T-helper 17 cell (primary cell): ENCODE data around the gene EPN1. TPM values are rescaled to one million over a fixed set of nuclear protein-coding genes. Genes with fewer than 3 reads are reported as not detected.

Source experiments
- ATAC-seq: fragments of 150-1000 bp; cut with Tn5 transposase; 2 replicates; pipeline ENCODE4 v1.10.0; 2021; ENCODE audit warnings: mild to moderate bottlenecking, moderate library complexity
- DNase-seq, 3 donors: peaks; one replicate each; pipeline versions ENCODE4 v3.0.0 to v3.0.0-alpha.2; 2020 to 2021
- H3K9me3 ChIP-seq: one replicate; pipeline ENCODE4 v1.7.0; 2013; ENCODE audit warnings: low read length, mild to moderate bottlenecking; ENCODE audit not compliant: control insufficient read depth, poor library complexity, severe bottlenecking
- H3K27ac Mint-ChIP-seq: one replicate; pipeline ENCODE4 v1.8.0; 2022; ENCODE audit warnings: mild to moderate bottlenecking, moderate library complexity, mixed read lengths
- H3K27me3 Mint-ChIP-seq: one replicate; pipeline ENCODE4 v1.8.0; 2022; ENCODE audit warnings: mixed read lengths
- H3K36me3 Mint-ChIP-seq: one replicate; pipeline ENCODE4 v1.8.0; 2022; ENCODE audit warnings: low read depth, mixed read lengths
- H3K4me1 Mint-ChIP-seq: one replicate; pipeline ENCODE4 v1.8.0; 2022; ENCODE audit warnings: mild to moderate bottlenecking, mixed read lengths
- H3K4me3 Mint-ChIP-seq: one replicate; pipeline ENCODE4 v1.8.0; 2022; ENCODE audit warnings: mild to moderate bottlenecking, moderate library complexity, mixed read lengths
- total RNA-seq, 4 donors: library from RNA in 2 of 4; stranded (reverse) in 2 of 4; gene quantifications; one replicate each; pipeline ENCODE4 v1.2.3 and lab custom pipeline; 2022 to 2026

The EPN1 gene
- total RNA-seq (10 to 100 TPM; 42.5 to 44.1 TPM), total RNA-seq (lab: John Stamatoyannopoulos, UW) (31.8 reads per million in 2 donors)

DNA sequence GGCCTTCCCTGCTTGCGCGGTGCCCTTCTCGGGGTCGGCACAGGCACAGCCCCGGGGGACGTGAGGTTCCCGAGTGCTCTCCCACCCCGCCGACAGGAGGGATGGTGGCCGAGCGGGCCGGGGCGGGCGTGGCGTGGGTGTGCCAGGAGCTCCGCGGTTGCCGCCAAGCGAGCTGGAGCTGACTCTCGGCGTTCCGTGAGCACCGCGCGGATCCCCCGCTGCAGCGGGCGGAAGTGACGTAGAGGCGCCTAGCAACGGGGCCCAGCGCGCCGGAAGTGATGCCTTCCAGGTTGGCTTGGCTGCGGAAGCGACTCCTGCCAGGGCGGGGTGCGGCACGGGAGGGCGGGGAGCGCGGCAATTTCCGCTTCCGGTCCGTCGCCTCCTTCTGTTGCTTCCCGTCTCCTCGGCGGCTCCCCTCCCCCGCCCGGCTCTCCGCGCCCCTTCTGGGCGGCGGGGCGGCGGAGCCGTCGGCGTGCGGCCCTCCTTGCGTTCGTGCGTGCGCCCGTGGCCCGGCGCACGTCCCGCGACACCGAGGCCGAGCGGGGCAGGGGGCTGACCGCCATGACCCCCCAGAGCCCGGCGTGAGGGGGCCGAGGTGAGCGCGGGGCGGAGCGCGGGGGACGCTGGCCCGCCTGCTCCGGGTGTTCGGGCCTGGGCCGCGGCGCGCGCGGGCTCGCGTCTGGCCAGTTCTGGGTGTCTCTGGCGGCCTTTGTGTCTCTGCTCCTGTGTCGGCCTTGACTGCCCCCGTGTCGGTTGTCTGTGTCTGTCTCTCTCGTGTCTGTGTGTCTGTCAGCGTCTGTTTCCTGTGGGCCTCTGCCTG is at the start of gene EPN1:
Gene EPN1 (plus strand): TSS at position 386 of the 820 bp plus-strand sequence. CDS start 3,402 bp downstream, outside the sequence.
- Mint-ChIP-seq H3K4me3 (peak within 1 kb of the TSS; percentile 100), H3K4me1 (peaks cover 48% of the 10 kb centered on the region), H3K36me3 (peaks cover 7% of the 10 kb centered on the region), H3K27ac (peak within 1 kb of the TSS; percentile 99), H3K27me3 (no peaks in the 10 kb centered on the region)
- peak; percentile 95 to 98 (median 97) for DNase-seq
- H3K9me3 ChIP-seq, result no peaks in the 10 kb centered on the region
- peak; percentile 90 for ATAC-seq

DNA sequence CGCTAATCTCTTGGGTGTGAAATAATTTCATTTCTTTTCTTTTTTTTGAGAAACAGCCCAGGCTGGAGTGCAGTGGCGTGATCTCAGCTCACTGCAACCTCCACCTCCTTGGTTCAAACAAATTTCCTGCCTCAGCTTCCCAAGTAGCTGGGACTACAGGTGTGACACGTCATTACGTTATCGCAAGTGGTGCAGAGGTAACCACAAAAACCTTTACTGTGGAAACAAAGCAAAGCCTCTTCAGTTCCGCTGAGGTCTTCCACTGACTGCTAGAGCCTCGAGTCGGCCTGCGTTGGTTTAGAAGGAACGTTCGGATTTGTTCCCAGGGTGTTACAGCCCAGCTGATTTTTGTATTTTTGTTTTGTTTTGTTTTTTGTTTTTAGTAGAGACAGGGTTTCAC is 48.7 kb upstream of the EPN1 start:
- Mint-ChIP-seq H3K27ac (peak overlapping the region; percentile 94), H3K4me1 (peaks cover 26% of the 10 kb centered on the region), H3K27me3 (no peaks in the 10 kb centered on the region), H3K36me3 (no peaks in the 10 kb centered on the region), H3K4me3 (peak overlapping the region; percentile 69)
- H3K9me3 ChIP-seq, result no peaks in the 10 kb centered on the region
- DNase-seq (peak in 1 of 3 donors; percentile 48), ATAC-seq (peak; percentile 73)

DNA sequence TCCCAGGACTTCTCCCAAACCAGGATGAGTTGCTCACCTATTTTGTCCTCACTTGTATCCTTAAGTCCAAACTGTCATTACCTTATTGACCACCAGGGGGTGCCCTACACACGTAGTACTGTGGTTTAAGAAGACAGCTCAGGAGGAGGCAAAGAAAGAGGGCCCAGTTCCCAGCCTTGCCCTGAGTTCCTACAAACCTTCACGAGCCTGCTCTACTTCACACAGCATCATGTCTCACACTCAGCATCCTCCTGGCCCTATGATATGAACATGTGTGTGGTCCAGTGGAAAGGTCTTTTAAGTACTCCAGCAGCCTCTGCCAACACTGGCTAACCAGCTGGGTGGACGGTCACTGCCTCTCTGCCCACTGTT is 42.6 kb upstream of the EPN1 start:
- no peaks in the 10 kb centered on the region for H3K9me3 ChIP-seq
- H3K4me3 Mint-ChIP-seq, result peak overlapping the region; percentile 61
- ATAC-seq (peak; percentile 58), DNase-seq (peak; percentile 59 to 88 (median 66))
- H3K36me3 Mint-ChIP-seq, result peaks cover 15% of the 10 kb centered on the region
- H3K4me1 Mint-ChIP-seq, result peaks cover 44% of the 10 kb centered on the region
- peak overlapping the region; percentile 91 for H3K27ac Mint-ChIP-seq
- H3K27me3 Mint-ChIP-seq, result no peaks in the 10 kb centered on the region

DNA sequence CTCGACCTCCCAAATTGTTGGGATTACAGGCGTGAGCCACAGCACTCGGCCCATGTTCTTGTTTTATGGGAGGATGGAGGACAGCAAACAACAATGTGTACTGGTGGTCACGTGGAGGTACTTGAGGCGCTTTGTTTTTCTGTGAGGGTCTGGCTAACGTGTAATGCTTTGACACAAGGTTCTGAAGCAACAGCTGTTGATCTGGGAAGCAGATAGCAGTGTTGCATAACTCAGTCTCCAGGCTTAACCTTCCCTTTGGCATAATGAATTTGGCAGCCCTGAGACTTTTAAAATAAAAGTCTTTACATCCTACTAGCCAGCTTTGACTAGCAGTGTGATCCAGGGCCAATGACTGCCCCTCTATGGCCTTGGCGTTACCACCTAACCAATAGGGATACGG is 41.2 kb upstream of the EPN1 start:
- Mint-ChIP-seq H3K36me3 (peaks cover 15% of the 10 kb centered on the region), H3K4me3 (no peak overlapping the region), H3K4me1 (peaks cover 44% of the 10 kb centered on the region), H3K27me3 (no peaks in the 10 kb centered on the region), H3K27ac (peak overlapping the region; percentile 100)
- ATAC-seq, result no peak
- no peak for DNase-seq
- H3K9me3 ChIP-seq, result no peaks in the 10 kb centered on the region

DNA sequence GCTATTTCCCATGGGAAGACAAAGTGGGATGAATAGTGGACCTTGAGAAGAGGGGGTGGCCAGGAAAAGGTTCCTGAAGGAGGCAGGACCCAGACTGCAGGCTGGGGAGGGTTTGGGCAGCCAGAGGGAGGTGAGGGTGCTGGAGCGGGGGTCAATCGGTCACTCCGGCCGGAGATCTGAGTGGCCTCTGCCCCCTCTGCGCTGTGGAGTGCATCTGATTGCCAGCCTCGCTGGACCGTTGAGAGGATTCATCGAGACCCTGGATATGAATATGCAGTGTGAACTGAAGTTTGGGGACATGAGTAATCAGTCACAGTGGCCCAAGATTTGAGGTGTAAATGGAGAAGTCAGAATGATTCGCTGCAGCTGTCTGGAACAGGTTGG is 39.7 kb upstream of the EPN1 start:
- Mint-ChIP-seq H3K4me1 (peaks cover 52% of the 10 kb centered on the region), H3K27ac (peak overlapping the region; percentile 100), H3K4me3 (peak overlapping the region; percentile 100), H3K36me3 (peaks cover 15% of the 10 kb centered on the region), H3K27me3 (no peaks in the 10 kb centered on the region)
- no peak for DNase-seq
- ATAC-seq, result no peak
- H3K9me3 ChIP-seq, result no peaks in the 10 kb centered on the region

DNA sequence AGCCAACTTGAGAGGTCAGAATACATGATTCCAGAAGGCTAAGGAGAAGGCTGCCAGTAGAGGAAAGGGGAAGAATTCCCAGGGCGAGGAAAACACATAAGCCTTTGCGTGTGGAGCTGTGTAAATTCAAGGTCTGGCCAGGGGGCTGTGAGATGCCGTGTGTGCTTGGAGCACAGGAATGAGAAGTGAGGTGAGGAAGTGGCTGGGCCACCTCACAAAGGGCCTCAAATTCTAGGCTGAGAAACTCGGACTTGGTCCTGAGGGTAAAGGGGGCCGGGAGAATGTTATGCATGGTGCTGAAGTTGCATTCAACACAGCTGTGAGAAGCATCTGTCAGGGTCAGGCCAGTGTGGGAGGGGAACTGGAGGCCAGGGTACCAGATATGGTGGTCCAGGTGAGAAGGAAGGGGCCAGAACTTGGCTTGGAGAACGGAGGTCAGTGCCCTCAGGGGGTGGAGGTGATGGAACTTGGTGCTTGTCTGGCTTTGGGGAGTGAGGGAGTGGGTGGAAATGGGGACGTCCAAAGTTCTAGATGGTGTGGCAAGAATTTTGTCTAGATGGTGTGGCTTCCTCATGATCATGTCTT is 39.1 kb upstream of the EPN1 start:
- peak overlapping the region; percentile 100 for H3K27ac Mint-ChIP-seq
- H3K9me3 ChIP-seq, result no peaks in the 10 kb centered on the region
- no peak for ATAC-seq
- H3K4me3 Mint-ChIP-seq, result peak overlapping the region; percentile 100
- DNase-seq, result no peak
- peaks cover 15% of the 10 kb centered on the region for H3K36me3 Mint-ChIP-seq
- H3K27me3 Mint-ChIP-seq, result no peaks in the 10 kb centered on the region
- peaks cover 54% of the 10 kb centered on the region for H3K4me1 Mint-ChIP-seq

DNA sequence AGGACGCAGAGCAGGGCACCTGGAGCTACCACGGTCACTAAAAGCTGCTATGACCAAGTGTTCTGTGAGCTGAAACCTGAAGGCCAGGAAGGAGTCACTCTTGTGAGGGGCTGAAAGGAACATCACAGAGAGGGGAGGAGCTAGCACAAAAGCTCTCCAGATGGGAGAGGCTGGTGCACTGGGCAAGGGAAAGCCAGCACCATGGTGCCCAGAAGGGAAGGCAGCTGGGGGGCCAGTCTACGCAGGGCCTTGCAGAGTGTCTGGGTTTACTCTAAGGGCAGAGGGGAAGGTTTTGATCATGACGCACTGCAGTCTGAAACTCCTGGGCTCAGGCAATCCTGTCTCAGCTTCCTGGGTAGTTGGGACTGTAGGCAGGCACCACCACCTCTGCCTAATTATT is 38.3 kb upstream of the EPN1 start:
- H3K4me1 Mint-ChIP-seq, result peaks cover 55% of the 10 kb centered on the region
- peak overlapping the region; percentile 100 for H3K4me3 Mint-ChIP-seq
- ATAC-seq (no peak), DNase-seq (no peak)
- peaks cover 15% of the 10 kb centered on the region for H3K36me3 Mint-ChIP-seq
- H3K27ac Mint-ChIP-seq, result peak overlapping the region; percentile 100
- H3K27me3 Mint-ChIP-seq, result no peaks in the 10 kb centered on the region
- no peaks in the 10 kb centered on the region for H3K9me3 ChIP-seq

DNA sequence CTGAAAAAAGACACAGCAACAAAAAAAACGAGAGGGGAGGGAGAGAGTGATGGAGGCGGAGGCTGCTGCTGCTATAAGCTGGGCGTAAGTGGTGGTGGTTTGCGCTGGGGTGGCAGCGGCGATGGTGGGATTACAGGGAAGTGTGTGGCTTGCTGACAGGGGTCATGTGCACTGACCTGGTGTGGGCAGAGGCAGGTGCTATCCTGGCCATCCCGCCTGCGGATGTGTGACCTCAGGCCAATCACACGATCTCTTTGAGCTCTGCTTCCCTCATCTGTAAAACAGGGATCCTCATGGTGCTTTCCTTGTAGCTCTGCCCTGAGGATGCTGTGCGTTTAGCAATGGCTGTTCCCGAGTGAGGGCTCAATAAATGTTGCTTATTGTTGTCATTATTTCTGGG is 37.5 kb upstream of the EPN1 start:
- peak overlapping the region; percentile 70 for H3K4me3 Mint-ChIP-seq
- ATAC-seq, result no peak
- H3K27ac Mint-ChIP-seq, result peak overlapping the region; percentile 100
- peaks cover 54% of the 10 kb centered on the region for H3K4me1 Mint-ChIP-seq
- peaks cover 15% of the 10 kb centered on the region for H3K36me3 Mint-ChIP-seq
- H3K27me3 Mint-ChIP-seq, result no peaks in the 10 kb centered on the region
- no peaks in the 10 kb centered on the region for H3K9me3 ChIP-seq
- DNase-seq, result no peak

DNA sequence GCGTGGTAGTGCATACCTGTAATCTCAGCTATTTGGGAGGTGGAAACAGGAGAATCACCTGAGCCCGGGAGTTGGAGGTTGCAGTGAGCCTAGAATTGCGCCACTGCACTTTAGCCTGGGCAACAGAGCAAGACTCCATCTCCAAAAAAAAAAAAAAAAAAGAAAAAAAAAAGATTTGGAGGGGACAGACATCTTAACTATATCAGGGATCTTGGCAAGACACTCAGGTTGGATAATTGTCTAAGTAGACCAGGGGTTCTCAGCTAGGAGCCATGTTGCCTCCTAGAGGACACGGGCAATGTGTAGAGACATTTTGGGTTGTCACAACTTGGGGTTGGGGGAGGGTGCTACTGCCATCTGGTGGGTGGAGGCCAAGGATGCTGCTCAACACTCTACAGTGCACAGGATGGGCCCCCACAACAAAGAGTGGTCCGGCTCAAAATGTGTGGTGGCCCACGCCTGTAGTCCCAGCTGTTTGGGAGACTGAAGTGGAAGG is 36.1 kb upstream of the EPN1 start:
- peak; percentile 32 for ATAC-seq
- H3K9me3 ChIP-seq, result no peaks in the 10 kb centered on the region
- peak overlapping the region; percentile 100 for H3K27ac Mint-ChIP-seq
- DNase-seq, result peak in 2 of 3 donors; percentile 43 to 53
- H3K4me3 Mint-ChIP-seq, result peak overlapping the region; percentile 34
- H3K4me1 Mint-ChIP-seq, result peaks cover 60% of the 10 kb centered on the region
- no peaks in the 10 kb centered on the region for H3K27me3 Mint-ChIP-seq
- H3K36me3 Mint-ChIP-seq, result peaks cover 15% of the 10 kb centered on the region

DNA sequence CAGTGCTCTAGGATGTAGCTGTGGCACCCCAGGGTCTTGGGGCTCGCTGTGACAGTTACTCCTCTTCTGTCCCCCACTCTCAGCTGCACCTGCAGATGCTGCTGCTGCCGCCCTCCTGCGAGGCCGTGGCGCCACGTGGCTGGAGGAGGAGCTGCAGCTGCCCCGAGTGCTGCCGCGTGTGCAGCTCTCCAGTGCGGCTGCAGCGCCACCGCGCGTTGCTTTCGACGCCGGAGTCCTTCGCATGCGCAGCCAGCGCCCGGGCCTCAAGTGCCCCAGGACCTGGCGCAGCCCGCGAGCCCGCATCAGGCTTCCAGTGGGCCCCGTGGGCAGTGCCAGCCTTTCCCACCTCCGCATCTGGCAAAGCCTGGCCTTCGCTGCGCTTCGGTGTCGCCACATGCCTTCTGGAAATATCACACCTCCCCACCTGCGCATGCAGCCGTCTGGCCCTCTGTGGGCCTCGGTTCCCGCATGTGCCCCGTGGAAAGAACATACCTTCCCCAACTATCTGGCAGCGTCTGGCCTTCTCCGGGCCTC is 34.9 kb upstream of the EPN1 start:
- peaks cover 10% of the 10 kb centered on the region for H3K36me3 Mint-ChIP-seq
- no peaks in the 10 kb centered on the region for H3K9me3 ChIP-seq
- peak overlapping the region; percentile 84 for H3K27ac Mint-ChIP-seq
- H3K4me1 Mint-ChIP-seq, result peaks cover 61% of the 10 kb centered on the region
- ATAC-seq, result peak; percentile 57
- peak; percentile 64 to 66 (median 65) for DNase-seq
- H3K4me3 Mint-ChIP-seq, result peak overlapping the region; percentile 98
- H3K27me3 Mint-ChIP-seq, result no peaks in the 10 kb centered on the region

DNA sequence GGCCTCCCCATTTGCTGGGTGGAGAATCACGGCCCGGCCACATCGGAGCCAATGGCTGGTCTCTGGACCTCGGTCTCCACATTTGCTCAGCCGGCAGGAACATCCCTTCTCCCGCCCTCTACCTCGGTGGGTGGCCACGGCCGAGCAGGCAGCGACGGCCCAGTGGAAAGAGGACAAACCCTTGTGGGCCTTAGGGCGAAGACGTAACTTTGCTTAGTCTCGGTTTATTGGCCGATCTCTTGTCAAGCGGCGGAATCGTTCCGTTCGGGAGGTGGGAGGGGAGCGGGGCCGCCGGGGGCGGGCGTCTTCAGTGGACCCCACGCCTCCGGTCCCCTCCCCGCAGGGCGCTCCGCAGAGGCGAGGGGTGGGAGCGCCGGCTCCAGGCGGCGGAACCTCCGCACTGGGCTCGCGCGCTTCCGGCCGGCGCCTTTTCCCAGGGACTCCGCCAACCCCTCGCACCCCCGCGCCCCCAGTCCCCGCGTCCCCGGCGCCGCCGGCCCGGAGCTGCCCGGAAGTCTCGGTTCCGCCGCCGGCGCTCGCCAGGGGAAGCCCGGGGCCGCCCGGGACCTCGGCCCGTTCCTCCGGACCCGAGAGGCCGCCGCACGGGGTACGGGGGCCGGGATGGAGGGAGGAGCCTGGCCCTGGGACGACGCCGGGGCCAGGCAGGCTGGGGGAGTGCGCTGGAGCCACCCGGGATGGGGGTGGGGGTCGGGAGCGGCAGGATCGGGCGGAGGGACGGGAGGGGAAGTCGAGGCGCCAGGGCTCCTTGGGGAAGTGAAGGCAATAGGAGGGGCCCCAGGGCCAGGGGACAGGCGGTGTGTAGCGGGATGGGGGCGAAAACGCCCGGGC is 34.2 kb upstream of the EPN1 start, which contains the start of gene ZNF580:
Gene ZNF580 (plus strand): TSS at position 426 of the 849 bp plus-strand sequence. CDS start 1,507 bp downstream, outside the sequence.
- Mint-ChIP-seq H3K4me3 (peak within 1 kb of the TSS; percentile 98), H3K4me1 (peaks cover 58% of the 10 kb centered on the region), H3K27me3 (no peaks in the 10 kb centered on the region), H3K36me3 (peaks cover 7% of the 10 kb centered on the region), H3K27ac (peak within 1 kb of the TSS; percentile 93)
- DNase-seq (peak in 2 of 3 donors; percentile 32 to 50), ATAC-seq (peak; percentile 20)
- H3K9me3 ChIP-seq, result no peaks in the 10 kb centered on the region

DNA sequence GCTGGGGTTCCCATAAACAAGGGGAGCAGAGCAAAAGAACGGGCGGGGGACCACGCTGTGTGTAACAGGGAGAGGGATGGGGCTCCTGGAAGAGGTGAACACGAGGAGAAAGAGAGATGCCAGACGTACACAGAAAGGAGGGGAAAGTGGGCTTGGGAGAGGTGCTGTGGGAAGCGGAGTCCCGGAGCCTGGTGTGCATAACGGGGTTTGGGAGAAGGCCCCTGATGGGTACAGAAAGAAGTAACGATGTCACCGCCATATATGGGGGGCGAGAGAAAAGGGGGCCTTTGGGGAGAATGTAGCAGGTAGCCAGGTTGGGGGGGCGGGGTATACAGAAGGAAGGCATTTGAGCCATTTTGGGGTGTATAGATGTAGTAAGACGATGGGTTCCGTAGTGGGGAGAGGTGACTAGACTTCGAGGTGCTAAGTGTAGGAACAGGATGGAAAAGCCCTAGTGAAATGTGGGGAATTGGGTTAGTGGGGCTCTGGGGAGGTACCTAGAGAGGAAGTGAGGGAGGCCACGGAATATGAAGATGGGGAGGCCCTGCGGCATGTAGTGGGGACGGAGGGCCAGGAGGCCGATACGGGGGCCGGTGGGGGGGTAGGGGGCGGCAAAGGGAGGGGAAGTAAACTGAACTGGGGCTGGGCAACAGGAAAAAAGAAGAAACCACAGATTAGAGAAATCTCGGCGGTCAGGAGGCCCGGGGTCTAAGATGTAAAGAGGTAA is 33.4 kb upstream of the EPN1 start:
- peak overlapping the region; percentile 98 for H3K4me3 Mint-ChIP-seq
- H3K4me1 Mint-ChIP-seq, result peaks cover 50% of the 10 kb centered on the region
- H3K27ac Mint-ChIP-seq, result peak overlapping the region; percentile 93
- no peaks in the 10 kb centered on the region for H3K9me3 ChIP-seq
- H3K36me3 Mint-ChIP-seq, result no peaks in the 10 kb centered on the region
- DNase-seq (no peak), ATAC-seq (peak; percentile 4)
- H3K27me3 Mint-ChIP-seq, result no peaks in the 10 kb centered on the region
